HAP-1 (cell line): ENCODE results near the gene LY6G6F.

Source experiments
- DNase-seq, 2 experiments: peaks; one replicate each; pipeline ENCODE4 v3.0.0-alpha.2; 2016 to 2020; ENCODE audit warnings: low spot score in 2 of 2
- H3K27me3 ChIP-seq: fragments of 250-450 bp; sonication (Bioruptor Pico); 2 replicates; pipeline ENCODE4 v1.5.1; 2020; ENCODE audit warnings: low read depth, mild to moderate bottlenecking, moderate library complexity
- H3K36me3 ChIP-seq: fragments of 250-450 bp; sonication (Bioruptor Pico); replicated peaks from 2 replicates; pipeline ENCODE4 v1.5.1; 2020; ENCODE audit warnings: mild to moderate bottlenecking
- H3K4me1 ChIP-seq: fragments of 250-450 bp; sonication (Bioruptor Pico); 2 replicates; pipeline ENCODE4 v1.5.1; 2020; ENCODE audit warnings: mild to moderate bottlenecking
- H3K4me3 ChIP-seq: fragments of 250-450 bp; sonication (Bioruptor Pico); 2 replicates; pipeline ENCODE4 v1.5.1; 2020; ENCODE audit warnings: mild to moderate bottlenecking, moderate library complexity
- H3K9me3 ChIP-seq: fragments of 250-450 bp; sonication (Bioruptor Pico); 2 replicates; pipeline ENCODE4 v1.5.1; 2020; ENCODE audit warnings: mild to moderate bottlenecking, moderate library complexity
- in situ Hi-C: fragments of 300-500 bp; cut with MboI; formaldehyde crosslinking; loops from 3 replicates; pipeline ENCODE4 v1.14.3; 2020; ENCODE audit warnings: low sequenced_read_pairs, inconsistent platforms, mixed read lengths

The LY6G6F gene, protein sequence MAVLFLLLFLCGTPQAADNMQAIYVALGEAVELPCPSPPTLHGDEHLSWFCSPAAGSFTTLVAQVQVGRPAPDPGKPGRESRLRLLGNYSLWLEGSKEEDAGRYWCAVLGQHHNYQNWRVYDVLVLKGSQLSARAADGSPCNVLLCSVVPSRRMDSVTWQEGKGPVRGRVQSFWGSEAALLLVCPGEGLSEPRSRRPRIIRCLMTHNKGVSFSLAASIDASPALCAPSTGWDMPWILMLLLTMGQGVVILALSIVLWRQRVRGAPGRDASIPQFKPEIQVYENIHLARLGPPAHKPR

DNA sequence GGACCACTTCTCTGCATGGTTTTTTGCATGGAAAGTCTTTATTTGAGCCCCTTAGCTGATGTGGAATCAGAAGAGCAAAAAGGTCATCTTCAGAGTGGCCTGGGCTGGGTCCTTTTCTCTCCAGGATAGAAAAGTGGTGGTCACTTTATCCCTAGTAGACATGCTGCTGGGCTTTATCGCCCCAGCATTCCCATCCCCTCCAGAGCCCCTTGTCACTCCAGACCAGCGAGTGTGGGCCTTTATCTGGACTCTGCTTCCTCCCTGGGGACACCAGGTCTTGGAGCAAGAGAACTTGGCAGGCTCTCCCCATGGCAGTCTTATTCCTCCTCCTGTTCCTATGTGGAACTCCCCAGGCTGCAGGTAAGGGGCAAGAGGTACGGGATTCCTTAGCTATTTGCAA is at the start of gene LY6G6F:
Gene LY6G6F (plus strand): TSS at position 268 of the 400 bp plus-strand sequence. CDS start 41 bp downstream, at position 309.
- H3K4me1 ChIP-seq, result peaks cover 10% of the 10 kb centered on the region
- in situ Hi-C loops, result no loop called here
- no peaks in the 10 kb centered on the region for H3K36me3 ChIP-seq
- no peaks in the 10 kb centered on the region for H3K9me3 ChIP-seq
- no peak within 1 kb of the TSS for H3K4me3 ChIP-seq
- no peak for DNase-seq
- no peaks in the 10 kb centered on the region for H3K27me3 ChIP-seq

DNA sequence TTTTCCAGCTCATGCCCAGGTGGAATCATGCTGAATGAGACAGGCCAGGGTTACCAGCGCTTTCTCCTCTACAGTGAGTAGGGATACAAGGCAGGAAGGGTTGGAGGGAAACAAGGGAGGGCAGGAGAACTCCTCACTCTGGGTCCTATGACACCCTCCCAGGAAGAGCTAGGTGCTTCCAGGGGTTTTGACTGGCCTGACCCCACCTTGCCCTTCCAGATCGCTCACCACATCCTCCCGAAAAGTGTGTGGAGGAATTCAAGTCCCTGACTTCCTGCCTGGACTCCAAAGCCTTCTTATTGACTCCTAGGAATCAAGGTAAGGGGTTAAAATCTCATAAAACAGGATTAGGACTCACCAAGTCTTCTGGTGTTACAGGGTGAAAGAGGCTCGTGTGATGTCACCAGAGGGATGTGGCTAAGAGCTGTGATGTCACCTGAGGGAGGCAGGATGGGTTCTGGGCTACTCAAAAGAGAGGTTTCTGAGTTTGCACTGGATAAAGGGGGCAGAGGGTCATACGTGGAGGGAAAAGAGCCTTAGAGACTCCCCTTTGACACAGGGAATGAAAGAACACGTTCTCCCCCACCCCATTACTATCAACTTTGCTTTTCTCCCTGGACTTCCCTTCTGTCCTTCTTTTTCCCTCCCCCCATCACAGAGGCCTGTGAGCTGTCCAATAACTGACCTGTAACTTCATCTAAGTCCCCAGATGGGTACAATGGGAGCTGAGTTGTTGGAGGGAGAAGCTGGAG is 49.1 kb upstream of the LY6G6F start:
- no peaks in the 10 kb centered on the region for H3K9me3 ChIP-seq
- H3K4me3 ChIP-seq, result no peak overlapping the region
- no peaks in the 10 kb centered on the region for H3K27me3 ChIP-seq
- peaks cover 27% of the 10 kb centered on the region for H3K36me3 ChIP-seq
- in situ Hi-C loops, result no loop called here
- peaks cover 23% of the 10 kb centered on the region for H3K4me1 ChIP-seq
- DNase-seq, result no peak

DNA sequence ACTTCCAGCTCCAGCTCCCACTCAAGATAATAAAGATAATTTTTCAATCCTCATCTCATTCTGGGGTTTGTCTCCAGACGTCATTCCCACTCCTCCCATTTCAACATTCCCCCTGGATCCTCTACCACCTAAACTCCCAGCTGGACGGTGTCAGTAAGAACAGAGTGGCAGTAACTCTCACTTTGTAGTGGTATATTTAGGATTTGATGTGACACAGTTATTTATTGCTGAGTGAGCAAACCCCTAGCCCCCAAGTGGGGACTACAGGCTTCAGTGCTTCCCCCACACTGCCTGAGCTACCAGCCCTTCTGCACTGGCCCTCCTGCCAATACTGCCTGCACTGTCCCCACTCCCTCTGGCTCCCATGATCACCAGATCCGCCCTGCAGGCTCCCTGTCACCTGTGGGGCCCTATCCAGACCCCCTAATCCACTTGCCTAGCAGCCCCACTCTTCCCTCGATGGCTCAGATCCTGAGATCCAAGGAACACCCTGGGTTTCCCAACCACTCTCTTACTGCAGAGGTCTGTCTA is 48.4 kb upstream of the LY6G6F start:
- H3K27me3 ChIP-seq, result no peaks in the 10 kb centered on the region
- in situ Hi-C loops, result no loop called here
- H3K36me3 ChIP-seq, result peaks cover 30% of the 10 kb centered on the region
- peaks cover 23% of the 10 kb centered on the region for H3K4me1 ChIP-seq
- no peak for DNase-seq
- H3K9me3 ChIP-seq, result no peaks in the 10 kb centered on the region
- H3K4me3 ChIP-seq, result no peak overlapping the region

DNA sequence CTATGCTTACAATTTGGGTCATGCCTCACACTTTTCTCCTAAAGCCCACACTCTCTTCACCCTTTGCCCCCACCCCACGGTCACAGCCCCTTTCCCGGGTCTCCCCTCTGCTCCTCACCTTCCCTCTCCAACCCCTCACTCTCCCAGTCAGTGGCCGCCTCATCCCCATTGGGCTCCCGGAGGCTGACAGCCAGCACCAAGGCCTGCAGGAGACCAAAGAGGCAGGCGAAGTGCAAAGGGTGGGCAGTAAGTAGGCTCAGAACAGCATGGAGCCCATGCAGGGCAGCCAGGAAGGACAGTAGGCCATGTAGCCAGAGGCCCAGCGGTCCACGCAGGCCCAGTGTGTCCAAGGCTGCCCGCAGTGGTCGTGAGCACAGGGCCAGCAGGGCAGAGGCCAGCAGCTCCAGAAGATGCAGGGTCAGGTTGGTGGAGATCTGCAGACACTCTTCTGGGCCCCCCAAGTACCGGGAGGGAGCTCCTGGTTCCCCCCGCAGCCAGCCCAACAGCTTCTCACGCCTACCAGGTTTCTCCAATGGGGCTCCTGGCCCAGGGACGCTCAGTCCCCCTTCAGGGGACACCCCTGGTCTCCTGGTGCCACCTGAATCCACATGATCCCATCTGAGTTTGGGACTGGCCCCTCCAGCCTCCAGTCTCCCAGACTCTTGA is 47.5 kb upstream of the LY6G6F start:
- Histone ChIP-seq H3K4me1 (peaks cover 20% of the 10 kb centered on the region), H3K4me3 (peak overlapping the region; percentile 56), H3K36me3 (peaks cover 39% of the 10 kb centered on the region), H3K9me3 (no peaks in the 10 kb centered on the region), H3K27me3 (no peaks in the 10 kb centered on the region)
- in situ Hi-C loops, result no loop called here
- DNase-seq, result no peak

DNA sequence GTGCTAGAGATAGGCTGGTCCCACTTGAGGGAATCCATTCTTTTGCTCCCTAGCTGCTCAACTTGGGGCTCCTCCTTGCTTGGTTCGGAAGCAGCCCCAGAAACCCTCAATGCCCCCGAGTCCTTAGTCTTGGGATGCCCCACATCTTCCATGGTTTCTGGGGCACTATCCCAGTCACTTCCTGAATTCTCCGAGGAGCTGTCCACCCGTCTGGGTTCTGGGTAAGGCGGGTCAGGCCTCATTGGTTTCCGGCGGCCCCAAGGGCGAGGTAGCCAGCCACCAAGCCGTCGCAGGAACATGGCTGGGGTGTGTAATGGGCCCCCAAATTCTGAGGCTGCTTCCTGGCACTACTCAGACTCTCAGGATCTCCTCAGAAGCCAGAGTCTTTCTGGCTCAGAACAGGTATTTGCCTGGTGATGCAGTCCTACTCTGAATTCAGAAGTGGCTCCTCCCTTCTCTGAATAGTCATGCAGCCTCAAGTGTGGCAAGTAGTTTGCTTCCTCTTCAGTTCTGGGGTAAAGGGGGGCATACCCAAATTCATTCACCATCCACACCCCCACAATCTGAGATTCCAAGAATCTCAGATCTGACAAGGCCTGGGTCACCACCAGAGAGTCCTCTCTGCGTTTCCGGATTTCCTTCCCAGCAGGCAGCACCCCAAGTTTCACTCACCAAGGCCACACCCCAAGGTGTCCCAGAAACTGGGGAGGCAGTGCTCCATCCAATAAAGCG is 46.9 kb upstream of the LY6G6F start:
- Histone ChIP-seq H3K4me3 (peak overlapping the region; percentile 56), H3K27me3 (no peaks in the 10 kb centered on the region), H3K36me3 (peaks cover 41% of the 10 kb centered on the region), H3K4me1 (peaks cover 20% of the 10 kb centered on the region), H3K9me3 (no peaks in the 10 kb centered on the region)
- DNase-seq, result no peak
- in situ Hi-C loops, result loop anchor here (10.0 kb wide), 1 partner anchor 305 kb away; no protein-coding TSS in a partner anchor

DNA sequence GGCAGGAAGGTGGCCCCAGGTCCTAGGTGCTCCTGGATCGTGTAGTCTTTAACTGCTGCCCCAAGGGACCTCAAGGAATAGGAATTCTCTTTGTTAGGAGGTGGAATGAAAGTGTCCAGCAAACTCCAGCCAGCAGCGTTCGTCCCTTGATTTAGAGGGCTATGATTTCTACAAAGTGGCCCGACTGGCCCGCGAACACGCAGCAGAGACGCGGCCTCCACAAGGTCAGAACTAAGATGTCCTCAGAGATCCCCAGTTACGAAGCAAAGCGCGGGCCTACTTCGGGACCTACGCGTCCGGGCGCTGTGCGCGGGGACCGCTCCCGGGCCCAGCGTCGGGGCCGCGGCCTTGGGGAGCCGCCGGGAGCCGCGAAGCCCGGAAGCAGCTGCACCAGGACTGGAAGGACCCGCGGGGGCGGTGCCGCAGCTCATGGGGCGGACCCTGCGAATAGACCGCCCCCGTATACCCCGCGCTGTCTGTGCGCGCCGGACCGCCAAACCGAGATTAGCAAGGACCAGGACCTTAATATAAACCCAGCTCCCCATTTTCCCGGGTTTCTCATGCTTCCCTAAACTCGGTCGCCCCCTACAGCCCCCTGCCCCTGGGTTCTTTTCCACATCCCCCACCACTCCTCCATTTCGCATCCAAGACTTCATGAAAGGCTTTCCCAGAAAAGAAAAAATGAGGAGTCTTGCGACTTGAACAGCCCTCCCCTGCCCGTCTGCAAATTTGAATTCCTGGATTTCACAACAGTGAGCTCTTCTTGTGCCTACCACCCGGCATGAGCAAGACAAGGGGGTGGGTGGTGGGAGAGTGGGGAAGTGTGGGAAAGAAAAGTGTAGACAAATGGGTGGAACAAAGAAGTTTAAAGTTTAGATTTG is 46.0 kb upstream of the LY6G6F start, which contains the start of gene C6orf47:
Gene C6orf47 (minus strand): TSS at position 398 of the 881 bp plus-strand sequence. CDS start 831 bp downstream, outside the sequence.
- H3K9me3 ChIP-seq, result no peaks in the 10 kb centered on the region
- H3K4me3 ChIP-seq, result peak within 1 kb of the TSS; percentile 56
- no peaks in the 10 kb centered on the region for H3K27me3 ChIP-seq
- peaks cover 40% of the 10 kb centered on the region for H3K36me3 ChIP-seq
- H3K4me1 ChIP-seq, result peaks cover 20% of the 10 kb centered on the region
- peak; percentile 78 to 90 for DNase-seq
- in situ Hi-C loops, result loop anchor here (10.0 kb wide), 1 partner anchor 304 kb away; no protein-coding TSS in a partner anchor

DNA sequence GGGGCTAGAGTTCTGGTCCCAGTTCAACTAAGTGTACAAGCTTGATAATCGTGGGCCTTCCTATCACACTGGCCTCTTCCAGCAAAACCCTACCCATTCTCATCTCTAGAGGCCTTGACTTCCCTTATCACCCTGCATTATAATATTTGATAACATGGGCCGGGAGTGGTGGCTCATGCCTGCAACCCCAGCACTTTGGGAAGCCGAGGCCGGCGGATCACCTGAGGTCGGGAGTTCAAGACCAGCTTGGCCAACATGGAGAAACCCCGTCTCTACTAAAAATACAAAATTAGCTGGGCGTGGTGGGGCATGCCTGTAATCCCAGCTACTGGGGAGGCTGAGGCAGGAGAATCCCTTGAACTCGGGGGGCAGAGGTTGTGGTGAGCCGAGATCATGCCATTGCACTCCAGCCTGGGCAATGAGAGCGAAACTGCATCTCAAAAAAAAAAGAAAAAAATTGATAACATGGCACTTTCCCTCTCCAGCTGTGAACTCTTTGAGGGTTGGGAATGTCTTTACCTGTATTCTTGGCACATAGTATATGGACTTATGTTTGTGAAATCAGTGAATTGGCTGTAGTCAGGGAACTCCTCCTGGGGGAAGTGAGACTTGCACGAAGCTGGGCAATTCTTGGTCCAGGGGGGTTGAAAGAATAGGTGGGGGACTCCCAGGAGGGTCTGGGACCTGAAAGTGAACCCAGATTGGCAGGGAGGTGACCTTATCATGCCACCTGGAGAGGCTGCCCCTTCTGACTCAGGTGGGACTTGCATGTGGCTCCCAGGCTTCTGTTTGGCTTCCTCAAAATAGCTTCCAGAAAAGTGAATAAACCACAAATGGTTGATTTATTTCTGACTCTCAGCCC is 45.2 kb upstream of the LY6G6F start:
- DNase-seq, result no peak
- Histone ChIP-seq H3K4me3 (peak overlapping the region; percentile 56), H3K9me3 (no peaks in the 10 kb centered on the region), H3K36me3 (peaks cover 44% of the 10 kb centered on the region), H3K4me1 (peaks cover 20% of the 10 kb centered on the region), H3K27me3 (no peaks in the 10 kb centered on the region)
- in situ Hi-C loops, result loop anchor here (10.0 kb wide), 1 partner anchor 303 kb away; no protein-coding TSS in a partner anchor

DNA sequence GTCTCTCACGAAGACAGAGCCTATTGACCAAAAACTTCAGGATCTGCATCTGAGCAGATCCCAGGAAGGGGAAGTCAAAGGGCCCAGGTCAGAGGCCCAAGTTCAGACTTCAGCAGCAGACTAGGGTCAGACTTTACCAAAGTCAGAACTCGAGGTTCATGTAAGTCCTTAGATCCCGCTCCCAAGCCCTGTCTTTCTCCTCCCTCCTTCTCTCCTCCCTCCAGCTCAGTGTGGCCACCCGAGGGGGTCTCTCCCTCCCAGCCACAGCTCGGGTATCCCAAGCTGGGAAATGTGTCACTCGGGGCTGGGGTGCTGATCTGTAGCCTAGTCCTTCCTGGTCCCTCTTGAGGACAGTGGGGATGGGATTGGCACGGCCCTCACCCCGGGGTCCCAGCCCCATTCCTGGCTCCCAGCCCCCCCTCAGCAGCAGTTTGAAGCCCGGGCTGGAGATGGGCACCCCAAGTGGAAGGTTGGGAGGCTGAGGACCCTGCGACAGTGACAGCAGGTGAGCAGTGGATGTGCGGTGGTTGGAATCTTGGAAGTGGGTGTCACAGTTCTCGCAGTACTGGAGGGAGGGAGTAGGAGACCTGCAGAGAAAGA is 44.4 kb upstream of the LY6G6F start:
- H3K4me1 ChIP-seq, result peaks cover 24% of the 10 kb centered on the region
- in situ Hi-C loops, result loop anchor here (10.0 kb wide), 1 partner anchor 303 kb away; no protein-coding TSS in a partner anchor

DNA sequence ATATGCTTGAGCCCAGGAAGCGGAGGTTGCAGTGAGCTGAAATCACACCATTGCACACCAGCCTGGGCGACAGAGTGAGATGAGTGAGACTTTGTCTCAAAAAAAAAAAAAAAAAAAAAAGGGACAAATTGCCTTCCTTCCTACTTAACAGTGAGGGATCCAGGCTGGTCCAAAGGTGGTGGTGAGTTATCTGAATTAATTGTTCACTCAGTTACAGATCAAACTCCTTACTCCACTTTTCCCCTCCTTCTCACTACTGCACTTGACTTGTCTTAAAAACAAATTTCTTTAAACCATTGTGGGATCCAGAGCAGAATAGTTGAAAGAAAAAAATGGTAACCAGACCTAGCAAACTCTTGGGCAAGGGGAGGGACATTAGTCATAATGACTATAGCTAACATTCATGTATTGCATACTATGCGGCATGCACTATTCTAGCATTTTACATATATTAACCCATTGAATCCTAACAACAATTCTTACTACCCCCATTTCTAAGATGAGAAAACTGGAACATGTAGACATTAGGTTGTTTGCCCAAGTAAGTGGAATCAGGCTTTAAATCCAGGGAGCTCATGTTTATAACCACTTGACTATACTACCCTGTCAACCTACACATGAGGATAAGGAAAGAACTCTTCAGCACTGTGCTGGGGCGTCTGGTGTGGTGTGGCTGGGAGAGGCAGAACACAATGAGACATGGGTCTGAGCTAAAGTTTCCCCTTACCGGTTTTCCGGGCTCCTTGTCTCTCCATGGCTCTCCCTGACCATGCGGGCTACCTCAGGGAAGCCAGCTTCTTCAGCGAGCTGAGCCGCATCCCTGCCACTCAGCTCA is 43.3 kb upstream of the LY6G6F start:
- Histone ChIP-seq H3K9me3 (no peaks in the 10 kb centered on the region), H3K27me3 (no peaks in the 10 kb centered on the region), H3K36me3 (peaks cover 49% of the 10 kb centered on the region), H3K4me1 (peaks cover 23% of the 10 kb centered on the region), H3K4me3 (no peak overlapping the region)
- in situ Hi-C loops, result loop anchor here (10.0 kb wide), 1 partner anchor 301 kb away; no protein-coding TSS in a partner anchor
- no peak for DNase-seq

More for the DNA sequence above, 44.4 kb upstream of the LY6G6F start:
- peaks cover 49% of the 10 kb centered on the region for H3K36me3 ChIP-seq
- no peaks in the 10 kb centered on the region for H3K27me3 ChIP-seq
- no peak overlapping the region for H3K4me3 ChIP-seq
- no peaks in the 10 kb centered on the region for H3K9me3 ChIP-seq
- DNase-seq, result no peak

DNA sequence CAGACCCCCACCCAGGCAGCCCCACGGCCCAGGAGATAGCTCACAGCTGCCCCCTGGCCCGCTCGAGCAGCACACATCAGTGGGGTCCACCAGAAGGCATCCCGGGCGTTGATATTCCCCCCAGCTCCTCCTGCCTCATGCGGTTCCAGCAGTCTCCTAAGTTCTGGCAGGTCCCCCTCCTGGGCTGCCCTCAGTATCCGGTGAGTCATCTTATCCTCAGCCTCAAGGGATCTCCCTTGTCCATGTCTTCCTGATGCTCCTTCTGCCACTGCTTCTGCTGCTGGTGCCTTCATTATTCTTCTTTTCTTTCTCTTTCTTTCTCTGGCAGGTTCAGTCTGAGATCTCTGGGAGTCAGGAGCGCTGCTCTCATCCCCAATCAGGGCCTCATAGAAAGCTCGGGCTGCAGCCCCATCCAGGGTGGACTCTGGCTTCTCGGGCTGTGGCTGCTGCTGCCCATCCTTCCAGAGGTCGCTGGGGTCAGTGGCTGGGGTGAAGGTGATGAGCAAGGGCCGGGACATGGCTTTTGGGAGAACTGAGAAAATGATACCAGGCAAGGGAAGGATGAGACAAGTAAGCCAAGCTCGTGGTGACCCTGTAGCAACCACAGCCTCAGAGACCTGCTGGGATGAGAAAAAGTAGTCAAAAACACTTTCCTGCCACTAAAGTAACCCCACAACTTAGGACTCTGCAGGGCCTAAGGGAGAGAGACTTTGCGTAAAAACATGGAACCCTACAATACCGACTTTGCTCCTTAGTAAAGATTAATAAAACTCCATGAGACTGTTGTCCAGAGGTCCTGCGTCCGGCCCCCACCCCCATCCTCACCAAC is 42.5 kb upstream of the LY6G6F start:
- DNase-seq, result no peak
- peaks cover 58% of the 10 kb centered on the region for H3K36me3 ChIP-seq
- in situ Hi-C loops, result loop anchor here (10.0 kb wide), 1 partner anchor 301 kb away; no protein-coding TSS in a partner anchor
- no peaks in the 10 kb centered on the region for H3K27me3 ChIP-seq
- H3K4me1 ChIP-seq, result peaks cover 17% of the 10 kb centered on the region
- peak overlapping the region; percentile 99 for H3K4me3 ChIP-seq
- no peaks in the 10 kb centered on the region for H3K9me3 ChIP-seq
